Body of pancreas (tissue), 4 donors: ENCODE measurements around the gene PALLD. TPM values are rescaled to one million over a fixed set of nuclear protein-coding genes. Genes with fewer than 3 reads are reported as not detected.
A peak's percentile ranks its signal among the peaks of the same experiment; 100 is the strongest.

Experiments used
- ATAC-seq: fragments of 150-250 bp; one replicate; pipeline ENCODE4 v1.9.1; 2016
- DNase-seq, 4 donors: peaks; one replicate each; pipeline ENCODE4 v3.0.0-alpha.2; 2019
- H3K27ac ChIP-seq, 4 donors: fragments of 200-600 bp; sonication (generic); 1 replicate in 3 of 4; 2 replicates in 1 of 4; pipeline versions ENCODE4 v1.5.1 to v1.6.1; 2016 to 2019; ENCODE audit warnings: mild to moderate bottlenecking in 1 of 4, mixed read lengths in 1 of 4, moderate library complexity in 1 of 4
- H3K27me3 ChIP-seq, 2 donors: fragments of 200-600 bp; sonication (generic); one replicate each; pipeline ENCODE4 v1.6.0; 2016; ENCODE audit warnings: mild to moderate bottlenecking in 1 of 2
- H3K36me3 ChIP-seq, 2 donors: fragments of 200-600 bp; sonication (generic); replicated peaks in 1 of 2; 2 replicates each; pipeline ENCODE4 v1.5.1; 2016; ENCODE audit warnings: low read depth in 2 of 2; ENCODE audit not compliant: insufficient read depth in 1 of 2
- H3K4me1 ChIP-seq: fragments of 200-600 bp; sonication (generic); one replicate; pipeline ENCODE4 v1.6.0; 2016
- H3K4me3 ChIP-seq, 2 donors: fragments of 200-600 bp; sonication (generic); 1 replicate in 1 of 2; 2 replicates in 1 of 2; pipeline ENCODE4 v1.5.1; 2016 to 2019
- H3K9me3 ChIP-seq, 3 donors: fragments of 200-600 bp; sonication (generic); 1 replicate in 2 of 3; 2 replicates in 1 of 3; pipeline ENCODE4 v1.5.1; 2016
- POLR2A ChIP-seq, 3 donors: fragments of 450-650 bp; IDR thresholded peaks; one replicate each; pipeline ENCODE4 v1.6.1; 2016; ENCODE audit warnings: antibody characterized with exemption in 3 of 3, mild to moderate bottlenecking in 2 of 3
- WGBS, 2 donors: methylation state at CpG; one replicate each; pipeline ENCODE4 v1.1.5; 2017; 5-methylcytosine and 5-hydroxymethylcytosine counted together
- intact Hi-C: fragments of 100-400 bp; cut with DNase I; formaldehyde crosslinking; loops from one replicate; pipeline ENCODE4 v1.15.1; 2023
- total RNA-seq, 2 donors: library from RNA; depleted of rRNA; stranded (reverse); fragments of >200 nt; gene quantifications; one replicate each; pipeline ENCODE4 v1.1.0, GENCODE V29; 2016
- TF ChIP-seq, protein P1 (sequence below), 7 experiments: fragments of 450-650 bp in 4 of 7; fragments of 200-600 bp in 3 of 7; sonication (generic) in 3 of 7; IDR thresholded peaks; one replicate each; pipeline ENCODE4 v1.5.1; 2016 to 2019; ENCODE audit warnings: antibody characterized with exemption in 7 of 7

The PALLD gene
- total RNA-seq, 2 donors from 2014 or later: 46.8 to 52.4 TPM

DNA sequence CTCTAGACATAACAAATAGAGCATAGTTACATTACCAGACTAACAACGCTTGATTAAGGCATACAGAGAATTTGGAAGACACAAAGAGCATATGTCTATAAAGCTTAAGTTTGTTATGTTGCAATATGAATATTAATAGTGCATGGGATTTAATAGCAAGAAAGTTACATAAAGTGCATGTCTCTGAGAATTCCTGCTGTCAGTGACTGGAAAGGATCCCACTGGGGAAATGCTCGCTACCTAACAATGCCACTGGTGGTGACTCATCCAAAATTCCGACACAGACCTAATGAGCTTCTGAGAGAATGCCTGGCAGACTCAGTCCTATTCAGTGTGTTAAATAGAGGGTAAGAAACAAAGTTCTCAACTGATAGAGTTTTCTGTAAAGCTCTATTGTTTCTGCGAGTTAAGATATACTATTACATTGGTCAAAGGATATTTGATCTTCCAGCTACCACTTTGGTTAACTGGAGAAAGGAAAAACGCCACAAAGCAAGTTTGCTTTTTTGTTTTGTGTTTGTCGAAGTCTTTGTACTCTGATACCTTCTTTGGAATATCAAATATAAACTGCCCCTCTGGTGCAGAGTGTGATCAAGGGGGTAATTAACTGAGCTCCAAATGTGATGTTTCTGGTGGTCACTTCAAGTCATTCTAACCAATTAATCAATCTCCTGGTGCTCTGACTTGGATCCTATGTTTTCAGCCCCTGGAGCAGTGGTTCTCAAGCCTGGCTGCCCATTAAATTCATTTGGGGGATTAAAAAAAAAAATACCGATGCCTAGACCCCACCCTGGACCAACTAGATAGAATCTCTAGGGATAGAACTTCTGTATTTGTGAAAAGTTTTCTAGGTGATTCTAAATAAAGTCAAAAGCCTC lies 107.9 kb downstream of the PALLD start:
- Histone ChIP-seq H3K4me3 (no peak overlapping the region), H3K9me3 (no peaks in the 10 kb centered on the region), H3K27me3 (no peaks in the 10 kb centered on the region), H3K36me3 (no peaks in the 10 kb centered on the region), H3K4me1 (no peaks in the 10 kb centered on the region), H3K27ac (no peak overlapping the region)
- TF ChIP-seq, protein P1, sequence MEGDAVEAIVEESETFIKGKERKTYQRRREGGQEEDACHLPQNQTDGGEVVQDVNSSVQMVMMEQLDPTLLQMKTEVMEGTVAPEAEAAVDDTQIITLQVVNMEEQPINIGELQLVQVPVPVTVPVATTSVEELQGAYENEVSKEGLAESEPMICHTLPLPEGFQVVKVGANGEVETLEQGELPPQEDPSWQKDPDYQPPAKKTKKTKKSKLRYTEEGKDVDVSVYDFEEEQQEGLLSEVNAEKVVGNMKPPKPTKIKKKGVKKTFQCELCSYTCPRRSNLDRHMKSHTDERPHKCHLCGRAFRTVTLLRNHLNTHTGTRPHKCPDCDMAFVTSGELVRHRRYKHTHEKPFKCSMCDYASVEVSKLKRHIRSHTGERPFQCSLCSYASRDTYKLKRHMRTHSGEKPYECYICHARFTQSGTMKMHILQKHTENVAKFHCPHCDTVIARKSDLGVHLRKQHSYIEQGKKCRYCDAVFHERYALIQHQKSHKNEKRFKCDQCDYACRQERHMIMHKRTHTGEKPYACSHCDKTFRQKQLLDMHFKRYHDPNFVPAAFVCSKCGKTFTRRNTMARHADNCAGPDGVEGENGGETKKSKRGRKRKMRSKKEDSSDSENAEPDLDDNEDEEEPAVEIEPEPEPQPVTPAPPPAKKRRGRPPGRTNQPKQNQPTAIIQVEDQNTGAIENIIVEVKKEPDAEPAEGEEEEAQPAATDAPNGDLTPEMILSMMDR (IDR thresholded peaks at IDR 0.05): no peak
- TF ChIP-seq POLR2A (IDR thresholded peaks at IDR 0.05): no peak
- DNase-seq (no peak), ATAC-seq (peak; percentile 66)
- 61 to 63% methylated on average over 7 of the region's 7 CpGs for WGBS, 2 donors
- intact Hi-C loops: no loop called here

DNA sequence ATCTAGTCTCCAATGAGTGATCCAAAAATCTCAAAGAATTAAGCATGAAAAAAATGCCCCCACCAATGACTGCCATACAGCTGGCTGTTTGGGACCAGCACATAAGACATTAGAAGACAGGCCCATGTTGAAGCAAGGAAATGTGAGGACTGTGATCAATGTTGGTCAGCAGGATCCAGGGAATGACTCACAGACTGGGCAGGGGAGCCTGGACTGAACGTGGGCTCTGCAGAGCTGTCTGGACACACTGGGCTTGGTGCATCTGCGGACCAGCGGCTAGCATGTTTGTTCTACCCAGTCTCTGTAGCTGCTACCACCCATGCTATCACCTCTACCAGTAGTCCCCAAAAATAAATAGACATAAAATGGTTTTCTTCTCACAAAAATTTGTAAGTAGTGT lies 108.6 kb downstream of the PALLD start:
- H3K9me3 ChIP-seq: no peaks in the 10 kb centered on the region
- ATAC-seq (no peak), DNase-seq (no peak)
- 69 to 85% methylated on average over 3 of the region's 3 CpGs for WGBS, 2 donors
- no peaks in the 10 kb centered on the region for H3K36me3 ChIP-seq
- TF ChIP-seq, protein P1 (IDR thresholded peaks at IDR 0.05): no peak
- TF ChIP-seq POLR2A (IDR thresholded peaks at IDR 0.05): no peak
- no peaks in the 10 kb centered on the region for H3K4me1 ChIP-seq
- H3K27me3 ChIP-seq: no peaks in the 10 kb centered on the region
- H3K27ac ChIP-seq: no peak overlapping the region
- H3K4me3 ChIP-seq: no peak overlapping the region
- intact Hi-C loops: no loop called here

DNA sequence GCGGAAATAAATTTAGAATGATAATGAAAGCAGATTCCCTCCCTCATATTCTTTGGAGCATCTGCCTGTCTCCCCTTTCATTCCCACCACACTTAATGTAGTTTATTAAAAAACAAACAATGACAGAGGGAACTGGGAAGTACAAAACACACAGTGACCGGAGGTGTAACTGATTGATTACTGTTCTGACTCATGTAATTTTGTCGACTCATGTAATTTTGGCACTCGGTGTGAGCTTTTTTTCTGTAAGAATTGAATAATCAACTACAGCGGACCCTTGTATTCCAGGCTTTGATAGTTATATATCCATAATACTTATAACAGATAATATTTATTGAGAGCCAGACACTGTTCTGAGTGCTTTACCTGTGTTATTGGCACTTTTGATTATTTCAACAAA lies 110.4 kb downstream of the PALLD start:
- Histone ChIP-seq H3K9me3 (no peaks in the 10 kb centered on the region), H3K27ac (no peak overlapping the region), H3K4me1 (no peaks in the 10 kb centered on the region), H3K4me3 (no peak overlapping the region), H3K27me3 (no peaks in the 10 kb centered on the region), H3K36me3 (no peaks in the 10 kb centered on the region)
- intact Hi-C loops: no loop called here
- TF ChIP-seq POLR2A (IDR thresholded peaks at IDR 0.05): no peak
- TF ChIP-seq, protein P1 (IDR thresholded peaks at IDR 0.05): no peak
- DNase-seq (no peak), ATAC-seq (no peak)
- 65 to 85% methylated on average over 5 of the region's 5 CpGs for WGBS, 2 donors

DNA sequence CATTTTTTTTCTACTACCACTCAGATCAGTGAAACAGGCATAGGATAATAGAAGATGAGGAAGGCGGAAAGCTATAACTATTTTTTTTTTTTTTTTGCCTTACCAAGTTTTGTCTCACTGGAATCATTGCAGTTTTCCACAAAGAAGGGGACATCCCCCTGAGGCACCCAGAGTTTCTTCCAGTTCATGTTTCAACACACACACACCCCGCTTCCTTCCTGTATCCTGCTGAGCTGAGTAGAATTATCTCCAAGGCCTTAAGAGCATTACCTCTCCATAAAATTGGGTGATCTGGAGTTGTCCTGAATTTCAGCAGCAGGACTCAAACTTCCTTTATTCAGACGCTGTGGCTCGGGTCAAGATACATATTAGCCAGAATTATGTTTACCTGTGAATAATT lies 111.9 kb downstream of the PALLD start:
- 60 to 61% methylated on average over 4 of the region's 4 CpGs for WGBS, 2 donors
- no peak for DNase-seq
- Histone ChIP-seq H3K4me1 (no peaks in the 10 kb centered on the region), H3K27ac (no peak overlapping the region), H3K27me3 (no peaks in the 10 kb centered on the region), H3K9me3 (no peaks in the 10 kb centered on the region), H3K36me3 (no peaks in the 10 kb centered on the region), H3K4me3 (no peak overlapping the region)
- no peak for ATAC-seq
- TF ChIP-seq, protein P1 (IDR thresholded peaks at IDR 0.05): no peak
- TF ChIP-seq POLR2A (IDR thresholded peaks at IDR 0.05): no peak
- intact Hi-C loops: no loop called here

DNA sequence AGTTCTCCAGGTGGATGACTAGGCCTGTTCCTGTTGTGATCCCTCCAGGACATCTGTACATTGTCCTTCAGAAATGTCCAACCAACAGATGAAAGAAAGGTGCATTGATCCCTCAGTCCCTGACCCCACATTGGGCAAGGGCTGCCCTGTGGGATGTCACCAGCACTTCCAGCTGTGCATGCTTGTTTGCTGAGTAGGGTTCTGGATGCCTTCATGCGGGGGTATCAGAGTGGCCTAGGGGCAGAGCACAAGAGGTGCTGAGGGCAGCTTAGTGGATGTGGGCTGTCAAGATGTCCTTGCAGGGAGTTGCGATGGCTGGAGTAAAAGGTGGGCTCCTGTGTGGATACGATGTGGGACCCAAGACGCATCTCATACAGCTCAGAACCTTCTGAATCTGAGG lies 112.5 kb downstream of the PALLD start:
- Histone ChIP-seq H3K36me3 (no peaks in the 10 kb centered on the region), H3K4me3 (no peak overlapping the region), H3K9me3 (no peaks in the 10 kb centered on the region), H3K4me1 (no peaks in the 10 kb centered on the region), H3K27ac (no peak overlapping the region), H3K27me3 (no peaks in the 10 kb centered on the region)
- WGBS, 2 donors: 64 to 67% methylated on average over 4 of the region's 4 CpGs
- no peak for TF ChIP-seq POLR2A (IDR thresholded peaks at IDR 0.05)
- TF ChIP-seq, protein P1 (IDR thresholded peaks at IDR 0.05): no peak
- no peak for ATAC-seq
- DNase-seq: no peak
- intact Hi-C loops: no loop called here
